ENCODE data around the gene UPF3B.
"Not testable (repeated sequence)": the region's sequence is repeated elsewhere in the genome, so short reads cannot be mapped to it uniquely, and the experiment has no call there.

UPF3B gene

GRCh38 chrX:119852382-119853353, at the start of gene UPF3B:
UPF3B (minus strand) TSS chrX:119852963; CDS start chrX:119852928, 35 bp downstream.
- DNase-seq, result peak; percentile 97

GRCh38 chrX:119900976-119901375, 48.2 kb upstream of the UPF3B start:
- DNase-seq, result peak; percentile 78

- peak; percentile 92 for DNase-seq
These were observed 46.4 kb upstream of the UPF3B start for GRCh38 chrX:119899125-119899524.

- DNase-seq, result no peak
These were observed 43.1 kb upstream of the UPF3B start, which contains the start of gene AKAP14 for GRCh38 chrX:119895843-119896326. AKAP14 (plus strand) TSS chrX:119895893; CDS start chrX:119903224, 7,331 bp downstream.

GRCh38 chrX:119891961-119892692, 39.4 kb upstream of the UPF3B start:
- DNase-seq, result not testable (repeated sequence)

DNA sequence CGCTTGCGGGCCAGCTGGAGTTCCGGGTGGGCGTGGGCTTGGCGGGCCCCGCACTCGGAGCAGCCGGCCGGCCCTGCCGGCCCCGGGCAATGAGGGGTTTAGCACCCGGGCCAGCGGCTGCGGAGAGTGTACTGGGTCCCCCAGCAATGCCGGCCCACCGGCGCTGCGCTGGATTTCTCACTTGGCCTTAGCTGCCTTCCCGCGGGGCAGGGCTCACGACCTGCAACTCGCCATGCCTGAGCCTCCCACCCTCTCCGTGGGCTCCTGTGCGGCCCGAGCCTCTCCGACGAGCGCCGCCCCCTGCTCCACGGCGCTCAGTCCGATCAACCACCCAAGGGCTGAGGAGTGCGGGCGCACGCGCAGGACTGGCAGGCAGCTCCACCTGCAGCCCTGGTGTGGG, 37.9 kb upstream of the UPF3B start:
- not testable (repeated sequence) for DNase-seq

- DNase-seq, result peak; percentile 56
These were observed 35.1 kb upstream of the UPF3B start for GRCh38 chrX:119887721-119888425.

- DNase-seq, result peak; percentile 29
These were observed 33.0 kb upstream of the UPF3B start for GRCh38 chrX:119885554-119886428.

DNA sequence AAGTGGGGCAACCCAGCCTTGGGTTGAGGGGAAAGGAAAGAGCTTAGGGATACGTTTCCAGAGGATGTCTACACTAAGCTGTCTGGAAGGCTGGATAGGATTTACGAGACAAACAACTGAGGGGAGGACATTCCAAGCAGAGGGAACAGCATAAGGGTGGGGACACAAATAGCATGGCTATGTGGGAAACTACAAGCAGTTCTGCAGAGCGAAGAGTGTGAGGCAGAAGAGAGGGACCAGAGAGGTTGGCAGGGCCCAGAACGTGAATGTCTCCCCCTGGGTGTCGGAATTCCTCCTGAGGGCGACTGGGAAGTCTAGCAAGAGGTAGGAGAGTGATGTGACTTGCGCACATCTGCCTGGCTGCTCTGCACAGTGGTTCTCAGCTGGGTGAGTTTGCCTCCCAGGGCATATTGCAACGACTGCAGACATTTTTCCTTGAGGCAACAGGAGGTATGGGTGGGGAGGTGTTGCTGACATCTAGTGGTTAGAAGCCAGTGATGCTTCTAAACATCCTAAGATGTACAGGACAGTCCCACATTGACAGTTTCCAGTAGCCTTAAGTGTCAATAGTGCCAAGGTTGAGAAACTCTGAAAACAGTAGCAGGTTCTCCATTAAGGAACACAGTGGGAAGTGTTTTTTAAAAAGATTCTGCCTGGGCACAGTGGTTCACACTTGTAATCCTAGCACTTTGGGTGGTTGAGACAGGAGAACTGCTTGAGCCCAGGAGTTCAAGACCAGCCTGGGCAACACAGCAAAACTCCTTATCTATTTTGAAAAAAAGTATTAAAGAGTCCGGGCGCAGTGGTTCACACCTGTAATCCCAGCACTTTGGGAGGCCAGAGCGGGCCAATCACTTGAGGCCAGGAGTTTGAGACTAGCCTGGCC, 28.0 kb upstream of the UPF3B start:
- peak; percentile 58 for DNase-seq

- DNase-seq, result no peak
These were observed 27.3 kb upstream of the UPF3B start for GRCh38 chrX:119880076-119880475.

GRCh38 chrX:119878740-119879139, 26.0 kb upstream of the UPF3B start:
- no peak for DNase-seq

DNA sequence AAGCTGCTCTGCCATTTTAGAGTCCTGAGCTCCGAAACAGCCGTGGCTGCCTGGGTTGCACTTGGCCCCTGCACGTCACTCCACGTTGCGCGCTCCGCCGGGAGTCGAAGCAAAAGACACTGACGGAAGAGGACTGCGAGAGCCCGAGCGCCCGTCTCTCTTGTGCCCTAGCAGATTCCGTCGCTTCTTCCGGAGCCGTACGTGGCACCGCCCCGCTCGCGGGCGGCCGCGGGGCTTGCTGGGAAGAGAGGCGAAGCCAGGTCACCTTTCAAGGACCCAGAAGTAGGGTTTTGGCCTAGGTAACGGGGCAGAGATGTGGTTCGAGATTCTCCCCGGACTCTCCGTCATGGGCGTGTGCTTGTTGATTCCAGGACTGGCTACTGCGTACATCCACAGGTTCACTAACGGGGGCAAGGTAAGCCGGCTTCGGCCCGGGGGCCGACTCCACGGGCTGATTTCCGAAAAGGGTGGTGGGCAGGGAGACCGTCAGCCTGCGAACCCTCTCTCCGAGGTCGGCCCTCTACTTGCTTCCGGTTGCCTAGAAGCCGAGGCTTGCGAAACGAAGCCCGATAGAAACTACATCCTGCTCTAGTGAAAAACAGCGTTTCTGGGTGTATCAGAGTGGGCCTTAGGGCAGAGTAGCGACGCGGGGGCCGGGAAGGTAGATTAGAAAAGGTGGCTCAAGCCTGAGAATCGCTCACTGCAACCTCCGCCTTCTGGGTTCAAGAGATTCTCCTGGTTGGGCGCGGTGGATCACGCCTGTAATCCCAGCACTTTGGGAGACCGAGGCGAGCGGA, 19.0 kb upstream of the UPF3B start, which contains the start of the genes NDUFA1 and RNF113A:
Gene NDUFA1, plus strand, starts transcription at position 234 of the 797 bp plus-strand sequence. Its CDS starts 80 bp downstream, at position 314.
Gene RNF113A, minus strand, starts transcription at position 135 of the 797 bp plus-strand sequence. Its CDS starts 120 bp downstream, at position 15.
- peak; percentile 91 for DNase-seq

DNA sequence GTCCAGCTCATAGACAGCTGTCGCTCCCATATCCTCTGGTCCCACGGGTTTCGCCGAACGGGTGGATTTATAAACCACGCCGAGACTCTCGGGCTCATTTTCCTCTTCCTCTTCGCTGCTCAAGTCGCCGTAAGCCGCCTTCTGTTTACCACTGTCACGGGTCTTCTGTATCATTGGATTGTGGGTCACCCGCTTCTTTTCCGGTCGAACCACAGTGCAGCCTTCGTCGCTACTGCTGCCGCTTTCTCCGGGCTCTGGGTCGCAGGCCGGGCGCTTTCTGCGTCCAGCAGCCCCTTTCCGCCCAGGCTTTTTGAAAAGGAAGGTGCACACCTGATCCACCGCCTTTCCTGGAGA, 18.5 kb upstream of the UPF3B start:
- peak; percentile 47 for DNase-seq

DNA sequence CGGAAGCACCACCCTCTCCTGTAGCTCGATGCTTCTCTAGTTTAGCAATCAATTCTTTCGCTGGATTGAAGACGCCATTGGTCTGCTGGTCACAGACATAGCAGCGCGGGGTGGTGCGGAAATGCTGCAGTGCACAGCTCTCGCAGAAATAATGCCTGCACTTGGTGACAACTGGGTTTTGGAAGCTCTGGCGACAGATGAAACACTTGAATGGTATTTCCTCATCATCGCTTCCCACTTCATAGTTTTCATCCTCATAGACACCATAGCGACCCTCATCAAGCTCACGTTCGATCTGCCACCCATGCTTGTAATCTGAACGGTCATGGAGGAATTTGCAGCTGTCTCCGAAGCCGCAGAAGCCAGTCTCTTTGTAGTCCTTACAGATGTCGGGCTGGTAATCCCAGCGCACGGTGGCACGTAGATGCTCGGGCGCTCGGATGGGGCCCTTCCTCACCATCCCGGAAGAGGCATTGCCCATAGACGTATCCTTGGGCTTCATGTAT, 17.9 kb upstream of the UPF3B start:
- peak; percentile 52 for DNase-seq

DNA sequence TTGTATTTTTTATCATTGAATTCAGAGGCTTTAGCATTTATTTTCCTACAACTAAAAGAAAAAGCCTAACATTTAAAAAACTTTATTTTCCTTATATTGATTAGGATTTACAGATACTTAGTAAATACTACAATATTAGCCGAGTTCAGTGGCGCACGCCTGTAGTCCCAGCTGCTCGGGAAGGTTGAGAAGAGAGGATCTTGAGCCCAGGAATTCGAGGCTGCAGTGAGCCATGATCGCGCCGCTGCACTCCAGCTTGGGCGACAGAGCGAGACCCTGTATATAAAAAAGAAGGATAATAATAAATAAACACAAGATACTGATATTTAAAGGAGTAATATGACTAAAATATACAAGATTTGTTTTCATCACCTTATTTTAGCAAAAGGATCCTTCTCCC, 681 bp upstream of the UPF3B start:
- DNase-seq, result no peak

DNA sequence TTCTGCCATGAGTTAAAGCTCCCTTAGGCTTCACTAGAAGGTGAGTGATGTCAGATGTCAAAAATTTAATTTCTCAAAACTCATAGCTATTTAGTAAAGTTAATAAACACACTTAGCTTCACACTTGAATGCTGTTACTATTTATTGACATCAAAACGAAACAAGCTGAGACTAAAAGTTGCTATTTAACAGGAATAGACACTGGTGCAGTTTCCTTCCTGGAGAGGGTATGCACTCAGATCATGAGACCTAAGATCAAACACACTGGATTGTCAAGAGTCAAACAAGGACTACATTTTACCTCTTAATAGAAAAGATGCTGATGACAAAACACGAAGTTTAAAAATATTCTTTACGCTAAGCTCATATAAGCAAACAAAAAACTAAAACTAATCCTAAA, 18.9 kb downstream of the UPF3B start:
- no peak for DNase-seq

- DNase-seq, result no peak
These were observed 24.3 kb downstream of the UPF3B start for GRCh38 chrX:119828446-119828845.

- peak; percentile 14 for DNase-seq
These were observed 26.3 kb downstream of the UPF3B start for GRCh38 chrX:119826399-119826959.

- DNase-seq, result not testable (repeated sequence)
These were observed 28.5 kb downstream of the UPF3B start for GRCh38 chrX:119824221-119824620.

All from inflammatory macrophage treated with lipopolysaccharide for 4 hours (primary cell).